HG03135 (cell line): ENCODE measurements around the gene MKNK2.
"Not testable (repeated sequence)": the region's sequence is repeated elsewhere in the genome, so short reads cannot be mapped to it uniquely, and the experiment has no call there.

ENCODE experiments used
- ATAC-seq: cut with Tn5 transposase; IDR thresholded peaks from one replicate; pipeline ENCODE4 v1.9.1; 2021; ENCODE audit warnings: mild to moderate bottlenecking, moderate library complexity; ENCODE audit not compliant: unreplicated experiment

MKNK2 gene

GRCh38 chr19:2050991-2051772 is at the start of gene MKNK2:
Gene MKNK2, minus strand, starts transcription at chr19:2051244. Its CDS starts 393 bp downstream, at chr19:2050851.
- ATAC-seq: peak; percentile 48

GRCh38 chr19:2100719-2101061 is 49.6 kb upstream of the MKNK2 start:
- no peak for ATAC-seq

GRCh38 chr19:2099937-2100718 is 49.1 kb upstream of the MKNK2 start:
- ATAC-seq: no peak

GRCh38 chr19:2099054-2099501 is 48.0 kb upstream of the MKNK2 start:
- no peak for ATAC-seq

GRCh38 chr19:2097886-2098327 is 46.9 kb upstream of the MKNK2 start:
- ATAC-seq: no peak

- ATAC-seq: peak; percentile 1
Measured at GRCh38 chr19:2097203-2097885, 46.3 kb upstream of the MKNK2 start.

GRCh38 chr19:2096480-2097202 is 45.6 kb upstream of the MKNK2 start, which contains the start of gene IZUMO4:
Gene IZUMO4, plus strand, starts transcription at chr19:2096915. Its CDS starts 31 bp downstream, at chr19:2096946.
- peak; percentile 60 for ATAC-seq

GRCh38 chr19:2096034-2096479 is 45.0 kb upstream of the MKNK2 start, which contains the start of gene MOB3A:
Gene MOB3A, minus strand, starts transcription at chr19:2096326. Its CDS starts 17,766 bp downstream, at chr19:2078560.
- no peak for ATAC-seq

- ATAC-seq: not testable (repeated sequence)
Measured at GRCh38 chr19:2091926-2092525, 41.0 kb upstream of the MKNK2 start.

GRCh38 chr19:2089727-2090053 is 38.6 kb upstream of the MKNK2 start:
- ATAC-seq: no peak

GRCh38 chr19:2089001-2089711 is 38.1 kb upstream of the MKNK2 start:
- no peak for ATAC-seq

GRCh38 chr19:2087621-2088100 is 36.6 kb upstream of the MKNK2 start:
- peak; percentile 28 for ATAC-seq

- peak; percentile 12 for ATAC-seq
Measured at GRCh38 chr19:2086695-2087620, 35.9 kb upstream of the MKNK2 start.

- peak; percentile 35 for ATAC-seq
Measured at GRCh38 chr19:2084993-2085720, 34.1 kb upstream of the MKNK2 start.

- no peak for ATAC-seq
Measured at GRCh38 chr19:2083174-2083854, 32.3 kb upstream of the MKNK2 start.

GRCh38 chr19:2081873-2082810 is 31.1 kb upstream of the MKNK2 start:
- no peak for ATAC-seq
